ENCODE results near the gene EIF4EBP3.

DNA sequence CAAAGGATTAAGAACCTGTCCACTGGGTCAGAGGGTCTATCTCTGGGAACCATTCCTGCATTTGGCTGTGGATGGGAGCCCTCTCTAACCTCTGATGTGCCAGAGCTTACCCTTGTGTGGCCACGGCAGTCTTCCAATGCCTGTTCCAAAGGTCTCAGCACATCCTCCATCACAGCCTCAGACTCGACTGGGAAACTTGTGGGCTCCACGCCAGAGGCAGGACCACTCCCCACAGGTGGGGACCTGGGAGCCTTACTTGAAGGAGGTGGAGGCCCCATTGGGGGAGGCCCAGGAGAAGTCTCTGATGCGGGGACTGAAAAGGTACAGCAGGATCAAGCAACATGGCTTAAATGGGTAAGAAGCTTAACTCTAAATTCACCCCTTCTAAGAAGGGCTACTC, 4.4 kb downstream of the EIF4EBP3 start:
- TF ChIP-seq POLR2A (IDR thresholded peaks at IDR 0.05; ENCODE audit: low read depth, low read length) (no peak), TAF1 (IDR thresholded peaks at IDR 0.05; ENCODE audit: borderline replicate concordance, low read depth, low read length) (no peak), POLR2AphosphoS5 (IDR thresholded peaks at IDR 0.05; ENCODE audit: low read depth, low read length) (no peak)
